GM20000 (cell line): ENCODE results near the gene PAX3.

ENCODE experiments used
- DNase-seq: peaks from one replicate; pipeline ENCODE4 v3.0.0; 2012; ENCODE audit warnings: low spot score
- CTCF ChIP-seq: IDR thresholded peaks from 2 replicates; pipeline ENCODE4 v1.5.1; 2012; ENCODE audit warnings: mild to moderate bottlenecking, control low read depth; ENCODE audit errors: extremely low read depth, missing control alignments

Gene PAX3

GRCh38 chr2:222304737-222305515 lies 6.1 kb upstream of the PAX3 start:
- no peak for DNase-seq
- TF ChIP-seq CTCF, result no peak

- DNase-seq, result no peak
- TF ChIP-seq CTCF, result no peak
Observed at GRCh38 chr2:222303828-222304736, 5.3 kb upstream of the PAX3 start.

GRCh38 chr2:222303045-222303827 lies 4.4 kb upstream of the PAX3 start:
- TF ChIP-seq CTCF, result no peak
- DNase-seq, result no peak

GRCh38 chr2:222302178-222303018 lies 3.6 kb upstream of the PAX3 start:
- TF ChIP-seq CTCF, result no peak
- no peak for DNase-seq

- TF ChIP-seq CTCF, result no peak
- no peak for DNase-seq
Observed at GRCh38 chr2:222301796-222302118, 3.0 kb upstream of the PAX3 start.

GRCh38 chr2:222301053-222301795 lies 2.4 kb upstream of the PAX3 start:
- no peak for TF ChIP-seq CTCF
- DNase-seq, result no peak
